NOMO-1 treated with DMSO at 0.1 percent for 48 hours (cell line): ENCODE data around the gene LRRC26.
A peak's percentile ranks its signal among the peaks of the same experiment; 100 is the strongest.

Experiments
- DNase-seq: peaks from one replicate; lab custom pipeline; 2025; ENCODE audit not compliant: unreplicated experiment; lab: John Stamatoyannopoulos, UW

The LRRC26 gene

DNA sequence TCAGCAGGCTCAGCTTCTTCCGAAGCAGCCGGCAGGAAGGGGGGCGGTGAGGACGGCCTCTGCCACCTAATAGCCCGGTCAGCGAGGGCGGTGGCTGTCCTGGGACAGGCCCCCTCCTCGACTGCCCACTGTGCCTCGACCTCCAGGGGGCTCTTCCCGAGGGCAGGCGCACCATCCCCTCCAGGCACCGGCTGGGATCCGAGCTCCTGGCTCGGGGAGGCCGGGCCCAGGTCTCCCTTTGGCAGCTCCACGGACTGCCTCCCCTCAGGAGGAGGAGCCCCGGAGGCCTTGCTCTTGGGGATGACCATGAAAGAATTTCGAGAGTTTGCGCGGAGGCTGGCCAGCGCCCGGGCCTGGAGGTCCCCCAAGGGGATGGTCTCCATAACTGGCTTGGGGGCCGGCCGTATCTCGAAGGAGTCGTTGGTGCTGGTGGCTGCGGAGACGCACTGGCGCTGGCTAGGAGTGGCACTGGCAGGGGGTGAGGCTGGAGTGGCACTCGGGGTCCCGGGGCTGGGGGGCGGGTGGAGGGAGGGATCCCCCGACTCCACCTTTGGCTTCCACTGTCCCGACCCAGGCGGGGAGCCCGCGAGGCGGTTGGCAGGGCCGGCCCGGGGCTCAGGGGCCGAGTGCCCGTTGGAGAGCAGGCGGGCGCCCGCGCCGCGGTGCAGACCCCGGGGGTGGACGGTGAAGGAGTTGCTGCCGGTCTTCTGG, 29.7 kb upstream of the LRRC26 start:
- no peak for DNase-seq

DNA sequence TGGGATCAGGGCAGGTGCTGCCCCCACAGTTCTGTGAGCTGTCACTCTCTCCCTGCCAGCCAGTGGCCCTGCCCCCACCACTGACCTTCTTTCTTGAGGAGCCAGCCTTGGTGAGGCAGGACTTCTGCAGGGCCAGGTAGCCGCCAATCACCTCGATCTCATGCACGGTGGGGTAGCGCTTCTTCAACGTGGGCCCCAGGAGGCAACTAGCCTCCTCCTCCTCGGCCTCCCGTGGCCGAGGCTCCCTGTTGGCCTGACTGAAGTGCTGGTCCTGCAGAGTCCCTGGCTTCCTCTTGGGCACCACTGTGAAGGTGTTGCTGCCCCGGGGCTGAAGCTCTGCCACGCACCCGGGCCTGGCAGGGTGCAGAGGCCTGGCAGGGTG, 29.0 kb upstream of the LRRC26 start:
- DNase-seq: no peak

GRCh38 chr9:137198051-137198901, 28.4 kb upstream of the LRRC26 start:
- DNase-seq: no peak

DNA sequence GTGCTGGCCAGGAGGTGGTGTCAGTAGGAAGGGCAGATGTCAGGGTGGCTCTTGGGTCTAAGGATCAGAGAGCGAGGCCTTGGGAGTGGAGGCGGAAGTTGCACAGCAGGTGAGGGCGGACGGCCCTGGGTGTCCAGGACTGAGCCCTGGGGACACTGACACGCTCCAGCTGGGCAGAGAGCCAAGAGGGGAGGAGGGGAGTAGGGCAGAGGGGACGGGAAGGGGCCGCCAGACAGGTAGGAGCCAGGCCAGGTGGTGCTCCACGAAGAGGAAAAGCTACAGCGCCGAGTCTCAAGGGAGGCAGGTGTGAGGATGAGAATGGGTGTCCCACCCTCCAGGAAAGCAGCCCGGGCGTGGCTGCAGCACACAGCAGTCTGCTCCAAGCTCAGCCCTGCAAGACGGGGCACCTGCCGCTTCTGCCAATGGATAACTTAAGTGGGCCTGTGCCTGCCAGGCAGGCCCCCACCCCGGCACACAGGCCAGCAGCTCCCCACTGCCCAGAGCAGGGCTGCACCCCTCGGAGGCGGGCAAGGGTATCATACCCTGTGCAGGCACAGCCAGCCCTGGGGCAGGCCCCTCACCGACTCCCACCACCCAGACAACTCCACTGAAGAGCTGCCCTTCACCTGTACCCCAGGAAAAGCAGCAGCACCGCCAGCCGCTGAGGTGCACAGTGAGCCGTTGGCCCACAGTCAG, 25.8 kb upstream of the LRRC26 start:
- DNase-seq: no peak

DNA sequence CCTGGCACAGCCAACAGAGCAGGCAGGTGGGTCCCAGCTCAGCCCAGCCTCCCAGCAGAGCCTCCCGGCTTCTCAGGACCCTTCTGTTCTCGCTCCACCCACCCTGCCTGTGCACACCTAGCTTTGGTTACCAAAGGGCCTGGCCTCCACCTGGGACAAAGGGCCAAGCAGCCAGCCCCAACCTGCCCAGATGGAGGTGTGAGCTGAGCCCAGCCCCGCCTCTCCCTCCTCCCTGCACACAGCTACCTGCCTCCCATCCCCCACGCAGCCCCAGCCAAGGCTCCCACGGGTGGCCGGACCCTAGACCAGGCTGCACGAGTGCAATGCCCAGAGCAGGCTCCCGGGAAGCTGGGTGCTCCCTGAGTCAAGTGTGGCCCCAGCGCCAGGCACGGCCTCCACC, 25.1 kb upstream of the LRRC26 start:
- DNase-seq: no peak

GRCh38 chr9:137194388-137194787, 24.5 kb upstream of the LRRC26 start:
- no peak for DNase-seq

DNA sequence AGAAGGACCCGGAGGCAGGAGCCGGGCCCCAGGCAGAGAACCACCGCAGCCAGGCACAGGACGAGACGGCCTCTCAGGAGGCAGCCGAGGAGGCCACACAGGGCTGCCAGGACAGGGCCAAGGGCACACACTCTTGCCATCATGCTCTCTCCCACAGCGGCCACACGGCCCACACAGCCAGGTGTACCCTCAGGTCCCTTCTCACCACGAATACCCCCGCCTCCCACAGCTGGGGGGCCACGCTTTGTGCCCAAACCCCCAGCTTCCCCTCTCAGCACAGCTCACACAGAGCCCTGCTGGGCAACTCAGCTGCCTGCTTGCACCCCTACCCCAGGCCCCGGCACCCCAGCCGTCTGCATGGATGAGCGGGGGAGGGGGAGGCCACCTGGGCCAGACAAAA, 23.9 kb upstream of the LRRC26 start:
- no peak for DNase-seq

GRCh38 chr9:137192859-137193258, 23.0 kb upstream of the LRRC26 start:
- DNase-seq: no peak

- DNase-seq: no peak
These were observed 22.6 kb upstream of the LRRC26 start for GRCh38 chr9:137192448-137192780.

- DNase-seq: no peak
These were observed 22.0 kb upstream of the LRRC26 start for GRCh38 chr9:137191691-137192447.

DNA sequence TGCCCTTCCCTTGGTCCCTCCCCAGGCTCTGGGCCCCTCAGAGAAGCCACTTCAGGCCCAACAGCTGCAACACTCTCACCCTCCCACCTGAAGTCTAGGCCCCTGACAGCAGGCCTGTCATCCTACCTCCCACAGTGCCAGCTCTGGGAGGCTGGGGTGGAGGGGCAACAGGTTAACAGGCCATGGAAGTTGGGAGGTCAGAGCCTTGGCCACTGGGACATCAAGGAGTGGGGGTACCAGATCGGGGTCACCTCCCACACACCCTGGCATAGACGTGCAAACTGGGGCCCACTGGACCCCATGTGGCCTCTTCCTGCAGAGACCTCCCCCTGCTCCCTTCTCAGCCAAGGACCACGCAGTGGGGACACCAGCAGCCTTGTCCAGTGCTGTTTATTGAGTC, 21.4 kb upstream of the LRRC26 start:
- DNase-seq: no peak

DNA sequence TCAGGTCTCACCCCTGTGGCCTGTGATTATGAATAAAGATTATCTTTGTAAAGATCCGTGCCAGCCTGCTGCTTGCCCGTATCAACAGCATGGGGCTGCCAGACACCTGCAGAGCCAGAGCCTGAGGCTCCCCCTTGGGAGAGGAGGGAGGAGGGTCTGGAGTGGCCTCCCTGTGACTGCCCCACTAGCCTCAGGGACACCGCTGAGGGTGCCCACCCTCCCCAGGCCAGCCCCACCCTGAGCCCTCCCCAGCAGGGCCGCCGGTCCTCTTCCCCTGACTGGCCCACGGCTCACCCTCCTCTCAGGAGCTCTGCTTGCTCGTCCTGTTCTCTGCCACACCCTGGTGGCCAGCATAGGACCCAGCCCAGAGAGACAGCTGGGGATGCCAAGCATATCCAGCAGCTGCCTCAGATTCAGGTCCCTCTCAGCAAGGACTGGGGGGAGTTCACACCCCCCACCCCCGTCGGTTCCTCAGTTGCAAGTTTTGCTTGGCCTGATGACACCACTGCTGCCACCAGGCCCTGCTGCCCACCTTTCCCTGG, 20.5 kb upstream of the LRRC26 start:
- DNase-seq: no peak

DNA sequence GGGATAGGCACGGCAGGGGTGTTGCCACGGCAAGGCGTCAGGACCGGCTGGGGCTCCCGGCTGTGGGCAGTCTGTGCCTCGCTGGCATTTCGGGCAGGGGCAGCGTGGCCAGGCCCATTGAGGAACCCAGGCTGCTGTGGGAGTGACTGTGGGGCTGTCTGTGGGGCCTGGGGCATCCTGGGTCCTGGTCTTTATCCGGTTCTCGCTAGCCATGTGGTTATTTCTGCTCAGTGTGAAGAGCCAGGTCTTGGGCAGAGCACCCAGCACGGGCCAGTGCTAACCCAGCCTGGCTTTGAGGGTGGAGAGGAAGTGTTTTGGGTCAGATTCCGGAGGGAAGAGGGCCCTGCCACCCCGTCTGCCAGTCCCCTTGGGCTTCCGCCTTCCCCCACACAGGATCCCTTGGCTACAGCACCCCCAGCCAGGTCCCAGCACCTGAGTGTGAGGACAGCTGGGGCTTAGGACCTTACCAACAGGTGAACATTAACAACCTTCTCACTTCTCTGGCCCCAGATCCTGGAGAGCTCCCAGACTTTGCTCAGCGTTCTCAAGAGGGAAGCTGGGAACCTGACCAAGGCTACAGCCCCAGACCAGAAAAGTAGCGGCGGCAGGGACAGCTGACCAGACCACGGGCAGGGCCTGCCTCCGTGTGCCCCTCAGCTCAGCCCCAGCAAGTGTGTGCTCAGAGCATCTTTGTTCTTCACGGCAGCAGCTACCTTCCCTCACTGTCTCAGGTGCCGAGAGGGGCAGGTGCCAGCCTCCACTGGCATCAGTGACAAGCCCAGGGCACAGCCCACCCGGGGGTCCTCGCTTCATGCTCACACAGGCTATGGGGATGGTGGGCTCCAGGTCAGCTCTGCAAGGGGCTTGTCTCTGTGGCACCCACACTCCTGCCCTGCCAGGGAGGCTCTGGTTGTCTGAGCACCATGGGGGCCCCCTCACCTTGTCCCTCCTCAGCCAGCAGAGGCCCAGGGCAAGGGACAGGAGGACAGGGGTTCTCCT, 19.7 kb upstream of the LRRC26 start:
- DNase-seq: no peak

GRCh38 chr9:137188490-137189296, 18.8 kb upstream of the LRRC26 start, which contains the start of the genes ANAPC2 and SSNA1:
ANAPC2 (minus strand) TSS chr9:137188560; CDS start chr9:137188532, 28 bp downstream.
SSNA1 (plus strand) TSS chr9:137188676; CDS start chr9:137188727, 51 bp downstream.
- DNase-seq: peak; percentile 90

- no peak for DNase-seq
These were observed 18.2 kb upstream of the LRRC26 start for GRCh38 chr9:137188086-137188489.

DNA sequence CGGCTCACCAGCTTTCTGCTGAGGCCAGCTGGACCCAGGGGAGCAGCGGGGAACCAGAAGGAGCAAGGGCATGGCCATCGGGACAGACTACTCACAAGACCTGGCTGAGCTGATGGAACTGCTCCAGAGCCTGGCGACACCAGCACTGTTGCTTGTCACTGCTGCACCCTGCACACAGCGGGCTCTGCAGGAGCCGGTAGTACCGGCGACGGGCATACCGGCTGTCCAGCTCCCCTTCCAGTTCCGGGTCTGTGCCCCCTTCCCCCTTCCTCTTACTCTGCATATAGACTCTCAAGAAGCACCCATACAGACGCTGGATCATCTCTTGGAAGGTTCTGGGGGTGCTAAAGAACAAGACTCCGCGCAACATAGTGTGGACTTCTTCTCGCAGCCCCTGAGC, 17.5 kb upstream of the LRRC26 start:
- no peak for DNase-seq

- no peak for DNase-seq
These were observed 16.5 kb upstream of the LRRC26 start for GRCh38 chr9:137186385-137186784.

DNA sequence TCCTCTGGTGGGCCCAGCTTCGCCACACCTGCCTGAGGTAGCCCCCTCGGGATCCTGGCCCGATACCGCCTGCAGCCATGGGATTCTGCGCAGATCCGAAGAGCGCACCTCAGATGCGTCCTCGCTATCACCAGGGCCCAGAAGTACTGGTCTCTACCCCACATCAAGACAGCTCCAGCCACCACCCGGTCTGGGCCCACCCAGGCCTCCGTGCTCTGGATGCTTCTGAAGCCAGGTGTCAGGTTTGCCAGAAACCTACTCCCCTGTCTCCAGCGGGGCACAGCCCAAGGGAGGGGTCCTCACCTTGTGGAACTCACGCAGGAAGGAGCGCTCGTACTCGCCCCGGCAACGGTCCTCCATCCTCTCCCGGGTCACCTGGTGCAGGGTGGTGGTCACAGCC, 16.1 kb upstream of the LRRC26 start:
- no peak for DNase-seq
